ENCODE data around the gene TNFAIP1.

DNA sequence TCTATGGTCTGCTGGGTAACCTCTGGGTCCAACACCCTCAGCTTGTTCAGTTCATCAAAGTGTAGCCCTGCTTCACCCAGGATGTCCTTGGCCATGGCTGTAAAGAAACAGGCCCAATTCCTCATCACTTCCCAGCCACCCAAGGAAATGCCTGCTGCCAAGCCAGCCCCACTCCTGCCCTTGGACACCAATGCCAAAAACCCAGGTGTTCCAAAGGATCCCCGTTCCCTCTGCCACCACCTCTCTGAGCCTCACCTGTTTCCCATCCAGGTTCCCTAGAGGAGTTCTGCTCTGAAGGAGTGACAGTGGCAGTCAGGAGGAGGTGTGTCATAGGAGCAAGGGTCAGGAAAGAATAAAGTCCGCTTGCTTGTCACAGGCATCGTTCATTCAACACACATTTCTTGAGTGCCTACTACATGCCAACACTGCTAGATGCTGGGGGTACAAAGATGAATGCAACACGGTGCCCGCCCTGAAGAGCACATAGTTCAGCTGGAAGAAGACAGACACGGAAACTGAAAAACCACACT, 3.6 kb upstream of the TNFAIP1 start:
- TF ChIP-seq, protein P1, sequence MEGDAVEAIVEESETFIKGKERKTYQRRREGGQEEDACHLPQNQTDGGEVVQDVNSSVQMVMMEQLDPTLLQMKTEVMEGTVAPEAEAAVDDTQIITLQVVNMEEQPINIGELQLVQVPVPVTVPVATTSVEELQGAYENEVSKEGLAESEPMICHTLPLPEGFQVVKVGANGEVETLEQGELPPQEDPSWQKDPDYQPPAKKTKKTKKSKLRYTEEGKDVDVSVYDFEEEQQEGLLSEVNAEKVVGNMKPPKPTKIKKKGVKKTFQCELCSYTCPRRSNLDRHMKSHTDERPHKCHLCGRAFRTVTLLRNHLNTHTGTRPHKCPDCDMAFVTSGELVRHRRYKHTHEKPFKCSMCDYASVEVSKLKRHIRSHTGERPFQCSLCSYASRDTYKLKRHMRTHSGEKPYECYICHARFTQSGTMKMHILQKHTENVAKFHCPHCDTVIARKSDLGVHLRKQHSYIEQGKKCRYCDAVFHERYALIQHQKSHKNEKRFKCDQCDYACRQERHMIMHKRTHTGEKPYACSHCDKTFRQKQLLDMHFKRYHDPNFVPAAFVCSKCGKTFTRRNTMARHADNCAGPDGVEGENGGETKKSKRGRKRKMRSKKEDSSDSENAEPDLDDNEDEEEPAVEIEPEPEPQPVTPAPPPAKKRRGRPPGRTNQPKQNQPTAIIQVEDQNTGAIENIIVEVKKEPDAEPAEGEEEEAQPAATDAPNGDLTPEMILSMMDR (IDR thresholded peaks at IDR 0.05), result no peak
- no peak for TF ChIP-seq POLR2A (IDR thresholded peaks at IDR 0.05)
